Neural progenitor cell (in vitro differentiated cells): ENCODE results near the gene ROBO2.

Source experiments
- CTCF ChIP-seq: fragments of 200-600 bp; sonication (generic); IDR thresholded peaks from 2 replicates; pipeline ENCODE4 v1.5.1; 2017; ENCODE audit warnings: antibody characterized with exemption, mild to moderate bottlenecking
- EZH2 ChIP-seq: fragments of 200-600 bp; sonication (generic); IDR thresholded peaks from 2 replicates; pipeline ENCODE4 v1.6.1; 2017; ENCODE audit warnings: antibody characterized with exemption, mild to moderate bottlenecking, moderate library complexity

GRCh38 chr3:77042343-77042742, 2.4 kb downstream of the ROBO2 start:
- TF ChIP-seq CTCF (no peak), EZH2 (no peak)
